Activated naive CD4-positive, alpha-beta T cell treated with anti-CD3 and anti-CD28 coated beads, Interleukin-2, amount 50 U/mL, for 24 hours (primary cell): Measurements from ENCODE around the gene KPNA2.
"Not testable (repeated sequence)": the region's sequence is repeated elsewhere in the genome, so short reads cannot be mapped to it uniquely, and the experiment has no call there.

Experiments used
- H3K27ac Mint-ChIP-seq: one replicate; pipeline ENCODE4 v1.8.0; 2021; ENCODE audit warnings: mild to moderate bottlenecking, mixed read lengths
- H3K27me3 Mint-ChIP-seq: one replicate; pipeline ENCODE4 v1.8.0; 2021; ENCODE audit warnings: mixed read lengths
- H3K36me3 Mint-ChIP-seq: one replicate; pipeline ENCODE4 v1.8.0; 2021; ENCODE audit warnings: mixed read lengths
- H3K4me1 Mint-ChIP-seq: one replicate; pipeline ENCODE4 v1.8.0; 2021; ENCODE audit warnings: mixed read lengths
- H3K4me3 Mint-ChIP-seq: one replicate; pipeline ENCODE4 v1.8.0; 2021; ENCODE audit warnings: mild to moderate bottlenecking, mixed read lengths
- H3K9me3 Mint-ChIP-seq: one replicate; pipeline ENCODE4 v1.8.0; 2021; ENCODE audit warnings: mixed read lengths

Gene KPNA2

DNA sequence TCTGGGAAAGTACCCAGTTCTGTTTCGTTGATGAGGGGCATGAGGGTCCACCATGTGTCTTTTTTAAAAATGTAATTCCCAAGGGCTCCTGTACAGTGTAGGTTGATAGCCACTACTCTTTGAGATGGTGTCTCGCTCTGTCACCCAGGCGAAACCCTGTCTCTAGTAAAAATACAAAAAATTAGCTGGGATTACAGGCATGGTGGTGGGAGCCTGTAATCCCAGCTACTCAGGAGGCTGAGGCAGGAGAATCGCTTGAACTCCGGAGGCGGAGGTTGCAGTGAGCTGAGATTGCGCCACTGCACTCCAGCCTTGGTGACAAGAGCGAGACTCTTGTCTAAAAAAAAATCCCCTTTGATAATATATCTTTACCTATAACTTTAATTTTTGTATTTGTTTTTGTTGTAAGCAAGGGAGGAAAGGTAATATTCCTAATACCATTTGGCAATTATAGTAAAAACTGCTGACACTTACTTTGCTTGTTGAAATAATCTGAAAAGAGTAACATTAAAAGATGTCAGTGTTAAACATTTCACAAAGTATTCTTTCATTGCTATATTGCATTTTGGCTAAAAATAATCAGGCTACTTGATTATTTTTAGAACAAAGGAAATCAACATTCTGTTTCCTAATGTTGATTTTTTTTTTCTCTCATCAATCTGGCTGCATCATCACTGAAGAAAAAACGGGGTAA, 11.8 kb downstream of the KPNA2 start:
- Mint-ChIP-seq H3K27ac (no peak overlapping the region), H3K36me3 (peaks cover 20% of the 10 kb centered on the region), H3K4me3 (no peak overlapping the region), H3K27me3 (no peaks in the 10 kb centered on the region), H3K9me3 (no peaks in the 10 kb centered on the region), H3K4me1 (no peaks in the 10 kb centered on the region)

DNA sequence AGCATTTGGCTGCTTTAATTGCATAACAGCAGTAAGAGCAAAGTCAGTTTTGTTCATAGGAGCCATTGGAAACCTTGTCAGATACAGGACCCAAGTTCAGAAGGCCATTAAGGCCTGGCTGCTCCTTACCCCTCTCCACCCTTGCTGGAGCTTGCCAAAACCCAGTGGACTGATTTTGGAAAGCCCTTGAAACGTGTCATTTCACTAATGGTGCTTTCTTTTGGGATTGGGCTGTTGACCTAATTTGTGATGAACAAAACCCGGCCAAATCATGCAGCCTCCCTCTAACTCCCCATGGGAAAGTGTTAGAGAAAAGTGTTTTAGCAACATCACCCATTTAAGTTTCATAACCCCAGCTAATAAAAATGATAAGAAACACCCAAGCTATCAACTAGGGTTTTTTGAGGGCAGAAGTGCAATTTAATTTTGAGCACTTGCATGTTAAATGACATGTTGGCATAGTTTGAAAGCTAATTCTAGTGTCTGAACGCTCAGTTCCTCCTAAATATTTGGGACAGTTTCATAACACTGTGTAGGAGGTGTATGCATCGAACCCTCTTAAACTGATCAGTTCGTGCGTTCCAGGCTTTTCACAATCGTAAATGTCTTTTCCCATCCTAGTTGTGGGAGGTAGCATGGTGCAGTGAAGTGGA, 12.5 kb downstream of the KPNA2 start:
- H3K4me1 Mint-ChIP-seq, H3K9me3 Mint-ChIP-seq, H3K27me3 Mint-ChIP-seq, H3K4me3 Mint-ChIP-seq, H3K27ac Mint-ChIP-seq: not testable (repeated sequence)
- peaks cover 16% of the 10 kb centered on the region for H3K36me3 Mint-ChIP-seq

DNA sequence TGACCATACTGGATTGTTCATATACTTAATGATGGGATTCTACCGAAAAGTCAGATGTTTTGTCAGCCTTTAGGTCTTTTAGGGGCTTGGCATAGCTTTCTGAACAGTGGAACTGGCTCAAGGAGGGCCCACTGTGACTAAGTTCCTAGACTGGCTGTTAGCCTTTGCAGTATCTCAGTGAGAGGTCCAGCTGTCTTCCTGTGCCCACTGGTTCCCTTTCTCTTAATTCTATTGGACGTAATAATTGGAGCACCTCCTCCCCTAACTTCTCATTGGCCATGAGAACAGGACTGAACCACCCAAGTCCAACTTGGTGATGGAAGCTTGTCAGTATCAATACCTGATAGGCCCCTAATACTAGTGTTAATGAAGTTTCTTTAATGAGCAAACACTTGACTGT, 13.5 kb downstream of the KPNA2 start:
- no peaks in the 10 kb centered on the region for H3K9me3 Mint-ChIP-seq
- H3K27ac Mint-ChIP-seq: no peak overlapping the region
- H3K4me1 Mint-ChIP-seq: no peaks in the 10 kb centered on the region
- H3K36me3 Mint-ChIP-seq: peaks cover 14% of the 10 kb centered on the region
- H3K4me3 Mint-ChIP-seq: no peak overlapping the region
- no peaks in the 10 kb centered on the region for H3K27me3 Mint-ChIP-seq

DNA sequence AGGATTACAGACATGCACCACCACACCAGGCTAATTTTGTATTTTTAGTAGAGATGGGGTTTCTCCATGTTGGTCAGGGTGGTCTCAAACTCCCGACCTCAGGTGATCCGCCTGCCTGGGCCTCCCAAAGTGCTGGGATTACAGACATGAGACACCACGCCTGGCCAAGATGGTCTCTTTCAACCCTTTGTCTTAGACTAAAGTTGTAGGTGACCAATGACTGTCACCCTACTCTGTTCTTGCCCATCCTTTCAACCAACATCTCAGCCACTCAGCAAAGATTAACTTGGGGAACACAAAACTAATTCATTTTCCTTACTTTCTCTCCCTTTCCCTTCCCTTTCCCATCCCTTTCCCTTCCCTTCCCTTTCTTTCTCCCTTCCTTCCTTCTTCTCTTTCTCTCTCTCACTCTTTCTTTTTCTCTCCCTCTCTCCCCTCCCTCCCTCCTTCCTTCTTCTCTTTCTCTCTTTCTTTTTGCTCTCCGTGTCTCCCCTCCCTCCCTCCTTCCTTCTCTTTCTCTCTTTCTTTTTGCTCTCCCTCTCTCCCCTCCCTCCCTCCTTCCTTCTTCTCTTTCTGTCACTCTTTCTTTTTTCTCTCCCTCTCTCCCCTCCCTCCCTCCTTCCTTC, 14.4 kb downstream of the KPNA2 start:
- H3K27me3 Mint-ChIP-seq, H3K4me1 Mint-ChIP-seq, H3K4me3 Mint-ChIP-seq, H3K36me3 Mint-ChIP-seq, H3K27ac Mint-ChIP-seq, H3K9me3 Mint-ChIP-seq: not testable (repeated sequence)

DNA sequence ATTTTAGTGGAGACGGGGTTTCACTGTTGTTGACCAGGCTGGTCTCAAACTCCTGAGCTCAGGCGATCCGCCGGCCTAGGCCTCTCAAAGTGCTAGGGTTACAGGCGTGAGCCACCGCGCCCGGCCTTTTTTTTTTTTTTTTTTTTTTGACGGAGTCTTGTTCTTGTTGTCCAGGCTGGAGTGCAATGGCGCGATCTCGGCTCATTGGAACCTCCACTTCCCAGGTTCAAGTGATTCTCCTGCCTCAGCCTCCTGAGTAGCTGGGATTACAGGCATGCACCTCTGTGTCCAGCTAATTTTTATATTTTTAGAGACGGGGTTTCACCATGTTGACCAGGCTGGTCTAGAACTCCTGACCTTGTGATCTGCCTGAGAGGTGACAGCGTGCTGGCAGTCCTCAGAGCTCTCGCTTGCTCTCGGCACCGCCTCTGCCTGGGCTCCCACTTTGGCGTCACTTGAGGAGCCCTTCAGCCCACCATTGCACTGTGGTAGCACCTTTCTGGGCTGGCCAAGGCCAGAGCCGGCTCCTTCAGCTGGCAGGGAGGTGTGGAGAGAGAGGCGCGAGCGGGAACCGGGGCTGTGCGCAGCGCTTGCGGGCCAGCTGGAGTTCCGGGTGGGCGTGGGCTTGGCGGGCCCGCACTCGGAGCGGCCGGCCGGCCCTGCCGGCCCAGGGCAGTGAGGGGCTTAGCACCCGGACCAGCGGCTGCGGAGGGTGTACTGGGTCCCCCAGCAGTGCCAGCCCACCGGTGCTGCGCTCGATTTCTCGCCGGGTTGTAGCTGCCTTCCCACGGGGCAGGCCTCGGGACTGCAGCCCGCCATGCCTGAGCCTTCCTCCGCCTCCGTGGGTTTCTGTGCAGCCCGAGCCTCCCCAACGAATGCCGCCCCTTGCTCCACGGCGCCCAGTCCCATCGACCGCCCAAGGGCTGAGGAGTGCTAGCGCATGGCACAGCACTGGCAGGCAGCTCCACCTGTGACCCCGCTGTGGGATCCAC, 16.1 kb downstream of the KPNA2 start:
- not testable (repeated sequence) for H3K27ac Mint-ChIP-seq, H3K4me3 Mint-ChIP-seq, H3K9me3 Mint-ChIP-seq, H3K36me3 Mint-ChIP-seq, H3K4me1 Mint-ChIP-seq, H3K27me3 Mint-ChIP-seq

DNA sequence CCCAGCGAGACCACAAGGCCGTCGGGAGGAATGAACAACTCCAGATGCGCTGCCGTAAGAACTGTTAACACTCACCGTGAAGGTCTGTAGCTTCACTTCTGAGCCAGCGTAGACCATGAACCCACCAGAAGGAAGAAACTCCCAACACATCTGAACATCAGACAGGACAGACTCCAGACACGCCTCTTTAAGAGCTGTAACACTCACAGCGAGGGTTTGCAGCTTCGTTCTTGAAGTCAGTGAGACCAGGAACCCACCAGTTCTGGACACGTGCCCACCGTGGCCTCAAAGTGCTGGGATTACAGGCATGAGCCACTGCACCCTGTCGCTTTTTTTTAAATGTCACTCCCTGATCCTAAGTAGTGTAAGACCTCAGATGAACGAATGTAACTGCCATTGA, 17.3 kb downstream of the KPNA2 start:
- no peaks in the 10 kb centered on the region for H3K27me3 Mint-ChIP-seq
- no peak overlapping the region for H3K4me3 Mint-ChIP-seq
- no peaks in the 10 kb centered on the region for H3K9me3 Mint-ChIP-seq
- peaks cover 10% of the 10 kb centered on the region for H3K4me1 Mint-ChIP-seq
- no peaks in the 10 kb centered on the region for H3K36me3 Mint-ChIP-seq
- no peak overlapping the region for H3K27ac Mint-ChIP-seq

DNA sequence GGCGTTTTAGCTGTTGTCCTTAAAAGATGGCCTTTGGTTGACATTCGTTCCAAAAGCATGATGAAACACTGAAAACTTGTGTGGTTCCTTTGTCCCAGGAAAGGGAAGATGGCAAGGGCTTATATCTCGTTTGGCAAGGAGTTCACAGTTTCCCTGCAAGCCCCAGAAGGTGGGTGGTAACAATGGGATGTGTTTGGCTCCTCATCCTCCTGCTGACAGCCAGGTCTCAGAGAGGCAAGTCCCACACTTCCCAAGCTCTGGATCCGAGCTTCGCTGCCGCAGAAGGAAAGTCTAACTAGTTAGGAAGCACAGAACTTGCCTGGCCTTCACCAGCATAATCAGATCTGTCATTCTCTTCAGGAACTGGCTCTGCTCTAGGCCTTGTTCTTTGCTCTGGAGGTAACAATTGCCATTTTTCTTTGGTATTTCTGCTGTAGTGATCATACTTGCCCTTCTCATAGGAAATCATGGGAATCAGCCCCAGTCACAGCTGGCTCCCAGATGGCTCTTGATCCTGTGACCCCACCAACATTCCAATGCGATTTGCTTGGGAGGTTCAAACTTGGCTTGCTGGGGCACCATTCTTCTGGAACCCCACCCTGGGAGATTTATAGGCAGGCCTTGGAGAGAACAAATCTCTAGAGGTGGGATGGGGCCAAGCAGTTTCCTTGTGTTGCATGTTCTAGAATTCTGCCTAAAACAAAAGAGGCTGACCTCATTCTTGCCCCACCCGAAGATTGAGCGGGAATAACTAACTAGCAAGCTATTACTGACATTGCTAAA, 17.9 kb downstream of the KPNA2 start:
- no peak overlapping the region for H3K27ac Mint-ChIP-seq
- H3K4me3 Mint-ChIP-seq: no peak overlapping the region
- H3K4me1 Mint-ChIP-seq: peaks cover 10% of the 10 kb centered on the region
- H3K27me3 Mint-ChIP-seq: no peaks in the 10 kb centered on the region
- H3K9me3 Mint-ChIP-seq: no peaks in the 10 kb centered on the region
- no peaks in the 10 kb centered on the region for H3K36me3 Mint-ChIP-seq

DNA sequence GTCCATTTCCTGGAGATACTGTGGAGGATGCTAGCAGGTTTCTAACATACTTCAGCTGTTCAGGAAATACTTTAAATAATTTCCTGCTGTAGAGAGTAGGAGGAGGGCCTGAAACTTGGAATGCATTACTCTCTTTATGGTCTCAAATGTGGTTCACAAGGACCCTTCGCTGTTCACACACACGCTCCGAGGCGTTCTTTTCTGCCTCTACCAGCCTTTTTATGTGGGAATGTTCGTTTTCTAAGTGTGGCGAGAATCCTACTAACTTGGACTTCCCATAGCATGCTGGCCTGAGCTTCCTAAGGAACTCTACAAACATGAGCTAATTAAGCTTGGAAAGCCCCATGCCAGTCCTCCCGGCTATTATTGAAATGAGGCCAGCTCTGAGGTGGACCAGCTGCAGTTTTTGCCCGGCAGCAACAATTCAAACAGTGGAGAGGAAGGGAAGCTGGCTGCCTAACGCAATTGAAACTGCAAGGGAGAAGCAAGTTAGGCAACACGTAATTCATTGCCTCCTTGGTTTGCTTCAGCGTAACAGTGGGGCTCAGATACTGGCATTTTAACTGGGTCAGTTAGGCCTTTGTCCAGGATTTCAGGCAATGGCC, 18.9 kb downstream of the KPNA2 start:
- H3K36me3 Mint-ChIP-seq: no peaks in the 10 kb centered on the region
- peaks cover 10% of the 10 kb centered on the region for H3K4me1 Mint-ChIP-seq
- H3K27ac Mint-ChIP-seq: peak overlapping the region; percentile 51
- no peak overlapping the region for H3K4me3 Mint-ChIP-seq
- H3K27me3 Mint-ChIP-seq: no peaks in the 10 kb centered on the region
- no peaks in the 10 kb centered on the region for H3K9me3 Mint-ChIP-seq

DNA sequence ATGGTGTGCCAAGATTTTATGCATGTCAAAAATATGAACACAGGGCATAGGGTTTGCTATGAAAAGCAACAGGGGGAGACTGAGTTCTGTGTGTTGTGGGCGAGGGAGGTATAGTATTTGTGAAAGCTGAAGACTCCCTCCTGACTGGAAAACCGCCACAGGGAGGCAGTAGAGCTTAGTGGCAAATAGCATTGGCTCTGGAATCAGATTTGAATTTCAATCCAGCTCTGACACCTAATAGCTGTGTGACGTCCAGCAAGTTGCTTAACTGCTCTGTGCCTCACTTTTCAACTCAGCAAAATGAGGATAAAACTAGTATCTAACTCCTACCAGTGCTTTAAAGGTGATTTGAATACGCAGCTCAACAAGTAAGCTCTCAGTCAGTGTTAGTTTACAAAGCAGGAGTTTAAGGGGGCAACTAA, 22.0 kb downstream of the KPNA2 start:
- Mint-ChIP-seq H3K27ac (no peak overlapping the region), H3K9me3 (no peaks in the 10 kb centered on the region), H3K4me3 (no peak overlapping the region), H3K4me1 (peaks cover 10% of the 10 kb centered on the region), H3K36me3 (no peaks in the 10 kb centered on the region), H3K27me3 (no peaks in the 10 kb centered on the region)

DNA sequence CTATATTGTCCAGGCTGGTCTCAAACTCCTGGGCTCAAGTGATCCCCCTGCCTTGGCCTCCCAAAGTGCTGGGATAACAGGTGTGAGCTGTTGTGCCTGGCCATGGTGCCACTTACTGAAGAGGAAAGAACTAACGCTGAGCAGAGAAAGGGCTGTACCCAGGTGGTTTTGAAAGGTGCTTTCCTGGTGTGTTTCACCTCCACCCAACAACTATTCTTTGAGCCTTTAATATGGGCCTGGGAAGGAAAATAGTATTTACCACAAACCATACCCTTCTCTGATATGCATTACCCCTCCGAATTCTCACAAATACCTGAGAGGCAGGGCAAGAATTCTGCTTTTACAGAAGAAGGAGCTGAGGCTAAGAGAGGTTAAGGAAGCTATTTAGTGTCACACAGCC, 24.8 kb downstream of the KPNA2 start:
- Mint-ChIP-seq H3K27ac (no peak overlapping the region), H3K9me3 (no peaks in the 10 kb centered on the region), H3K4me1 (peaks cover 6% of the 10 kb centered on the region), H3K36me3 (no peaks in the 10 kb centered on the region), H3K4me3 (no peak overlapping the region), H3K27me3 (no peaks in the 10 kb centered on the region)

DNA sequence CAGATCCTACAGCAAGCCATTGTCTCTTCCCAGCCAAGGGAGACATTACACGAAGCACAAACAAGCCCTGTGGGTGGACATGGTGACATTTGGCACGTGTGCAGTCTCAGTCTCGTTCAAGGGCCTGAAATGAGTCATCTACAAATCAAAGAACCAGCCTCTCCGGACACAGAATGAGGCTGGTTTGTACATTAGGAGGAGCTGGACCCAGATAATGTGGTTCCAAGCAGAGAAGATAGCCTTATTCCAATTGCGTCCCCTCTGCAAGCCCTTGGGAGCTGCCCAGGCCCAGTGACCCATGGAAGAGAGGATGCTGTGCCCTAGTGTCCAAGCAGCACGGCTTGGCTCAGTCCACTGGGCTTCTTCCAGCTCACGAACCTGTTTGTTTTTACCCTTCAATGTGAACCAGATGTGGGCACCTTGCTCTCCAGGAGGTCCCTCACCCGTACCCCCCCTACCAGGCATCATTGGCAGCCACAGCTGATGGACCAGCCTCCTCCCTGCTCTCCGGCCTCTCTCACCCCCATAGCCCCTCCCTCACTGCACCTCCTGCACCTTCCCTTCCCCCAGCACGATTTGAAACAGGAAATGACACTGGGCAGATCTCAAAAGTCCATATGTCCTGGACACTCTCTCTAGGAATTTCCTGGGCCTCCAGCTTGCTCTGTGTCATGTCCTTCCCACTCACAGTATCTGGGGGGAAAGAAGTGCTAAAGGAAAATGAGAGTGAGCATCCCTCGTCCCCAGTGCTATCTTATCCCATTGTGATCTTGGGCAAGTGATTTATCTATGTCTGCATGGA, 26.2 kb downstream of the KPNA2 start:
- H3K27ac Mint-ChIP-seq: no peak overlapping the region
- no peaks in the 10 kb centered on the region for H3K9me3 Mint-ChIP-seq
- H3K27me3 Mint-ChIP-seq: no peaks in the 10 kb centered on the region
- no peak overlapping the region for H3K4me3 Mint-ChIP-seq
- no peaks in the 10 kb centered on the region for H3K36me3 Mint-ChIP-seq
- peaks cover 6% of the 10 kb centered on the region for H3K4me1 Mint-ChIP-seq

DNA sequence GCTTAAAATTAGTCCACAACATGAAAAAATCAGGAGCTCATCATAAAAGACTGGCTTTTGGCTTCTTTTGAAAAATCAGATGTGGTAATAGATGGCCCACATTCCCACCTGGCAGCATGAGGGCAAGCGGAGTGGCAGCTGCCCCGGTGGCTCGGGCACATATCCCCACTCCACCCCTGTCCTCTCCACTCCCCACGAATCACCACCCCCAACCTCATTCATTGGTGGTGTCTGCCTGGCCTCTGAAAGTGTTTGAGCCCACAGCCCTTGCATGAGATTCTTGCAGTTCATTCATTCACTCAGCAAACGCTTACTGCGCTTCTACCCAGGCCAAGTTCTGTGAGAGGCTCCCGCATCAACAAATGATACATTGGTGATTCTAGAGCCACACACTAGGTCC, 29.8 kb downstream of the KPNA2 start:
- H3K36me3 Mint-ChIP-seq, H3K4me1 Mint-ChIP-seq, H3K27me3 Mint-ChIP-seq: not testable (repeated sequence)

DNA sequence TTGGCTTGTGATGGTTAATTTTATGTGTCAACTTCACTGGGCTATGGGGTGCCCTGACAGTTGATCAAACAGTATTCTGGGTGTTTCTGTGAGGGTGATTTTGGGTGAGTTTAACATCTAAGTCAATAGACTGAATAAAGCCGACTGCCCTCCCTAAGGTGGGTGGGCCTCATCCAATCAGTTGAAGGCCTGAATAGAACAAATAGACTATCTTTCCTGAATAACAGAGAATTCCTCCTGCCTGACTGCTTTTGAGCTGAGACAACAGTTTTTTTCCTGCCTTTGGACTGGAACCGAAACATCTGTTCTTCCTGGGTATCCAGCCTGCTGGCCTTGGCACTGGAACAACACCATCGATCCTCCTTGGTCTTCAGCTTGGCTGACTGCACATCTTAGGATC, 33.0 kb downstream of the KPNA2 start:
- not testable (repeated sequence) for H3K4me3 Mint-ChIP-seq, H3K27me3 Mint-ChIP-seq, H3K27ac Mint-ChIP-seq, H3K4me1 Mint-ChIP-seq, H3K9me3 Mint-ChIP-seq, H3K36me3 Mint-ChIP-seq

More for the DNA sequence above, 29.8 kb downstream of the KPNA2 start:
- not testable (repeated sequence) for H3K4me3 Mint-ChIP-seq, H3K27ac Mint-ChIP-seq, H3K9me3 Mint-ChIP-seq
